Cerebellar cortex (tissue), 1 donor: ENCODE measurements around the gene ELF5.

Source experiments
- DNase-seq: peaks from one replicate; pipeline ENCODE4 v3.0.0-alpha.2; 2015; ENCODE audit warnings: low spot score

The ELF5 gene

GRCh38 chr11:34492806-34493414 lies 20.7 kb downstream of the ELF5 start:
- DNase-seq: peak; percentile 71

DNA sequence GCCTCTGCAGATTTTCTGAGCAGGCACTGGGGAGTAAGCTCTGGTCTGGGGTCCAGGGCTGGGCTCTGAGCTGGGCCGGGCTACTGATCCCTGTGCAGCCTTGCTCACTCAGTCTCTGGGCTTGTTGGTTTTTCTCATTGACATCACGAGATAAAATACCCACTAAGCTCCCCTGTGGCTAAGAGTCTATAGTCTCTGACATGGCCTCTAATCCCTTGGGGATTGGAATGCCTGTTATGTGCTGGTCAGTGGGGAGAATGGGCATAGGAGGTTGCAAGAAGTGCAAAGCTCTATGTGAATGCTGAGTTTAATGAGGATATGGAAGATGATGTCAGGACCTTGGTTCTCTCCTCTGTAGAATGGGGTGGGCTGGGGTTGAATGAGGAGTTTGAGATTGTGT lies 23.3 kb downstream of the ELF5 start:
- no peak for DNase-seq

DNA sequence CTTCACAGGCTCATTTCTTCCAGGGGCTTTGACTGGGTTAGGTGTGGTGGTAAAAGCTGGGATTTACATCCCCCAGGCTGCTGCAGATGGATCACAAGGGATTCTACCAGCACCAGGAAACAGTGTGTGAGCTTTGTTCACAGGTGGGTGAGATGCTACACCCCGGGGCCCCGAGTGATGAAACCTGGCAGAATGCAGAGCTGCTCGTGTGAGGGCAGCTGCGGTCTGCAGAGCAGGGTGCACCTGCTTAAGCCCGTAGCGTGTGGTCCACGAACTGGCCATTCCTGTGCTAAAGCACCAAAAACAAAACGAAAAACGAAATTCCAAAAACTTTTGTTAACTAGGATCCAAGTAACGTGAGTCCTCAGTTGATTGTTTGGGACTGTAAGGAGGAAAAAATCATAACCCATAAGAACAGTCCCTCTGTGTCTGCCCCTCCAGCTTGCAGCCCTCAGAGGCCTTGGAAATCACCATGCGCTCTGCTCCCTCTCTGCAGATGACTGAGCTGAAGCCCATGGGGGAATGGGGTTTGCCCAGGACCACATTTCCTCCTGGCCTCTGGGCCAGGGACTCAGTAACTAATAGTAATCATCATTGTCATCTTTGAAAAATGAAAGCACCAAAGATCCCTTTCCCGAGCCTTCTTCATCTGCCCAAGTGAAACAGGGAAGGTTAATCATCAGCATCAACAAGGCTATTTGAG lies 24.6 kb downstream of the ELF5 start:
- DNase-seq: no peak

GRCh38 chr11:34487430-34487829 lies 26.2 kb downstream of the ELF5 start:
- no peak for DNase-seq

GRCh38 chr11:34483106-34483874 lies 30.3 kb downstream of the ELF5 start:
- DNase-seq: no peak

DNA sequence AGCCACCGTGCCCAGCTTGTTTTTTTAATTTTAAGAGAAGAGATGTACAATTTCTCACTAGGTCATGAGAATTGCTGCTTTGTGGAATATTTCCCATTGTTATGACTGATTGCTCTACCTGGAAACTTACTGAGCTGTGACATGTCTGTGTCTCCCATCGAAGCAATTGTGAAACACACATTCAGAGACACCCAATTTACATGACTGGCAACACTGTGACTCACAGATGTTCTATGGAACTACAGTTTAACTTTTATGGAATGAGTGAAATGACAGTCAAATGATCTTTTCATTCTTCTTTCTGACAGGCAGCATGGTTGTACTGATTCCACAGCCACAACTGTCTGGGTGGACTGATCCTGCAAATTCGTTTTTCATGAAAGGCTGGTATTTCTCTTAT lies 32.3 kb downstream of the ELF5 start:
- no peak for DNase-seq

- no peak for DNase-seq
Observed at GRCh38 chr11:34480314-34480713, 33.3 kb downstream of the ELF5 start.

DNA sequence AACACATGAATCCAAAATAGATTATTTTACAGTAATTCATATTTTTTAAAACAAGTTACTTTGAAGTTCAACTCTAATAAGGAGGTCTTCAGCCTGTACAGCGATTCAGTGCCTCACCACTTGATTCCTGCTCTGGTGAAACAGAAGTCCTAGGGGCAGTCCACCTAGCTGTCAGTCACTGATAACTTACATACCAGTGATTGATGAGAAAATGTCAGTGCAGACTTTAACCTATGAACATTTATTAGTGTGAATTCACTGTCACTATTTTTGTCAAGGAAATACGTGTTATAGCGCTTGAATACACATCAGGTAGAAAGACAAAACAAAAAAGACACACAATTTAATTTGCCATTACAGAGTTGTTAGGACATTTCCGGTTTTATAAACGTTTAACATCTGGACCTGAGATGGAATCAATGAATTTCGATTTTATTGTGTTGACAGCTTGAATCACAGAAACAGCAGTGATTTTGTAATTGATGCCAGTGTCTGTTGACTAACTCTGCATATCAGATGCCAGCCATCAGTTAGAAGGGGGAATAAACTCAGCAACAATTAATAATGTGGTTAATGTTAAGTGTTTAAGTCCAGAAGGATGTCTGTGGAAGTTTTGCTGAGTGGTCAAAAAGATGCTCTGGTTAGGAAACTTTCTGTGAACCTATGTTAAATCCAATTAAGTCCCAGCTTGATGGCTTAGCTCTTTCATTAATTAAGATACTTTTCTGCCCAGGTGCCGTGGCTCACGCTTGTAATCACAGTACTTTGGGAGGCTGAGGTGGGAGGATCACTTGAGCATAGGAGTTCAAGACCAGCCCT lies 34.5 kb downstream of the ELF5 start:
- DNase-seq: no peak

GRCh38 chr11:34476849-34477248 lies 36.7 kb downstream of the ELF5 start:
- DNase-seq: no peak

DNA sequence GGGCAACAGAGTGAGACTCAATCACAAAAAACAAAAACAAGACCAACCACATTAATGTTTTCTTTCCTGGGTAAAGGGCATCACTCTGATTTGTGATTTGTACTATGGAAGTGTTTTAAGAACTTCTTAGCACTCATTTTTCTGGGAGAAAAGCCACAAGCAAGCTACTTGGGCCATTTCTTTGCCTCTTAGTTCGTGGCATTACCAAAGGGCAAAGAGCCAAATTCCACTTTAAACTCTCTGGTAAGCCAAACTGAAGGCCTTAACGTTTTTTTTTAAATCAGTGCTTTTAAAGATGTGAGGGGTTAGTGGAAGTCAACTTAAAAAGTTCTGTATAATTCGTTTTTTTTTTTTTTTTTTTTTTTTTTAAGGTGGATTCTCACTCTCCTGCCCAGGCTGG lies 37.9 kb downstream of the ELF5 start:
- DNase-seq: no peak

DNA sequence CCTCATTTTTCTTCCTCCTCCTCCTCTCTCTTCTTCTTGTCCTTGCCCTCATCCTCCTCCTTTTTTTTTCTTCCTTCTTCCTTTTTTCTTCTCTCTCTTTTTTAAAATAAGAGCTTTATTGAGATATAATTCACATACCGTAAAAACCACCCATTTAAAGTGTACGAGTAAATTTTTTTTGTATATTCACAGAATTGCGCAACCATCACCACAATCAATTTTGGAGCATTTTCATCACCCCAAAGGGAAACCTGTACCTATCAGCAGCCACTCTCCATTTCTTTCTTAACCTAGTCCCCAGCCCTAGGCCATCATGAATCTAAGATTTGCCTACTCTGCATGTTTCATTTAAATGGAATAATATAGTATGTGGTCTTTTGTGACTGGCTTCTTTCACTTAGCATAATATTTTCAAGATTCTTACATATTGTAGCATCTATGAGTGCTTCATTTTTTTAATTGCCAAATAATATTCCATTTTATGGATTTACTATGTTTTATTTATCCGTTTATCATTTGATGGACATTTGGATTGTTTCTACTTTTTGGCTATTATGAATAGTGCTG lies 39.9 kb downstream of the ELF5 start:
- no peak for DNase-seq

DNA sequence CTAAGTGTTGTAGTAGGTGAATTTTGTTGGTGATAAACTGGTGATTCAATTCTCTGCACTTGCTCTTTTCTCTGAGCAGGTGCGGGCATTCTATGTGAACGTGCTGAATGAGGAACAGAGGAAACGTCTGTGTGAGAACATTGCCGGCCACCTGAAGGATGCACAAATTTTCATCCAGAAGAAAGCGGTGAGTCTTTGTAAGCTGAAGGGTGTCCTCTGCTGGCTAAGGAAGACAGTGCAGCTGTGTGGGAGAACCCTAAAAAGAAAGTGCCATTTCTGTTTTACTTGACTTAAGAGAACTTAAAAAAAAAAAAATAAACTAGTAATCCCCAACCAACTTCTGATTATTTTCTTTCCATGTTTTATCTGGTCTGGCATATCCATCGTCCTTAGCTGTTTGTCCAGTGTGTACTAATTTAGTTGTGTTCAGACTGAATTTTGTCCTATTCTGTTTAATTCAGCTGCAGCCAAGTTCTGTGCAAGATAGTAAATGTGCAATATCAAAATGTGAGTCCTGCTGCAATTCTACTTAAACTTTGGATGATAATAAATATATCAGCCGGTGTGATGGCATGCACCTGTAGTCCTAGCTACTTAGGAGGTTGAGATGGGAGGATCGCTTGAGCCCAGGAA lies 45.3 kb downstream of the ELF5 start:
- no peak for DNase-seq

DNA sequence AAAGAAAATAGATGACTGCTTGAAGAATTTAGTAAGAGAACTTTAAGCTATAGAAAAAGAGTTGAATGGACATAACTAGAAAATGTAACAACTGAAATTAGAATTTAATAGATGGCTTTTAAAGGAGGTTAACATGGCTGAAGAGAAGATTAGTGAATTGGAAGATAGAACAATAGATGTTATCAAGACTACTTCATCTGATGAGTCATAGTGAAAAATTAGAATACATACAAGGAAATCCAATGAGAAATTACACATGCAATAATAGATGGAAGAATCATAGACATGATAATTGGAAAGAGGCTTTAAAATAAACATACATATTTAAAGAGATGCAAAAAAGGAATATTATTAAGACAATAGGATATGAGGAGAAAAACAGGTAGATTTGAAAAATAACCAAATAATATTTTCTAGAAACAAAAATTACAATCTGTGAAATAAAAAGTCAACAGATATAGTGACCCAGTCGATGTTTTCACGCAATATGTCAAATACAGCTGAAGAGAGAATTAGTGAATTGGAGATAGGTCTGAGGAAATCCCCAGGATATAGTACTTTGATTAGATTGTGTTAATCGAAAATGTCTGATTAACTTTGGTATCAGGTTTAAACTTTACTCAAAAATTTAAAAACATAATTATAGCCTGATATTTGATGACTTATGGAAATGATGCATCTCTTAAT lies 46.6 kb downstream of the ELF5 start:
- DNase-seq: no peak

DNA sequence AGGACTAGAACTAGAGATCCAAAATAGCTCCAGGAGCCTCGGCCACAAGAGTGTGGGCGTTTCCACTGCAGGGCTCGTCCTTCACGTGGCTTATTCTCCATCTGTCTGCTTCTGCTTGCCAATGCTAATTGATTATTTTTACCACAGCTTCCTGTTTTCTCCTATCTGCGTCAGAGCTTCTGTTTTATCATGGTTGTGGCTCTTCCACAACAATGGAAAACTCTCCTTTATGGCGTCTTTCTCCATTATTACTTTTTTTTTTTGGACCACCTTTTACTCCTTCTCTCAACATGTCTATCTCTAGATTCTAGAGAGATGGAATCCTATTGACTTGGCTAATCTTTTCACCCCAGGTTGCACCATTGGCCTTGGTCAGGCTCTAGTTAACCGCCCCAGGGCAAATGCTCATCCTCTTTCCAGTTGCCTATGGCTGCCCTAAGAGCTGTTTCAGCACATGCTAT lies 49.0 kb downstream of the ELF5 start:
- DNase-seq: no peak

GRCh38 chr11:34461215-34461614 lies 52.4 kb downstream of the ELF5 start:
- no peak for DNase-seq

DNA sequence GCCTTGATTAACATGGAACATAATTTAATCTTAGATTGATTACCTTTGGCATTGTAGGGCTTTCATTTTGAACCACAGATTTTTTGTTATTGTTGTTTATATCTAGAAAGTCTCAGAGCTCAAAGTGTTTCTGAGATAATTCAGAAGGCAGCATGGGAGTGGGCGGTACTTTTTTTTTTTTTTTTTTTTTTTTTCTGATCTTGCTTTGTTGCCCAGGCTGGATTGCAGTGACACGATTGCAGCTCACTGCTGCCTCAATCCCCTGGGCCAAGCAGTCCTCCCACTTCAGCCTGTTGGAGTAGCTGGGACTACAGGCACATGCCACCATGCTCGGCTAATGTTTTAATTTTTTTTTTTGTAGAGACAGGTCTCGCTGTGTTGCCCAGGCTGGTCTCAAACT lies 53.3 kb downstream of the ELF5 start:
- DNase-seq: no peak

- no peak for DNase-seq
Observed at GRCh38 chr11:34459507-34460162, 54.0 kb downstream of the ELF5 start.

DNA sequence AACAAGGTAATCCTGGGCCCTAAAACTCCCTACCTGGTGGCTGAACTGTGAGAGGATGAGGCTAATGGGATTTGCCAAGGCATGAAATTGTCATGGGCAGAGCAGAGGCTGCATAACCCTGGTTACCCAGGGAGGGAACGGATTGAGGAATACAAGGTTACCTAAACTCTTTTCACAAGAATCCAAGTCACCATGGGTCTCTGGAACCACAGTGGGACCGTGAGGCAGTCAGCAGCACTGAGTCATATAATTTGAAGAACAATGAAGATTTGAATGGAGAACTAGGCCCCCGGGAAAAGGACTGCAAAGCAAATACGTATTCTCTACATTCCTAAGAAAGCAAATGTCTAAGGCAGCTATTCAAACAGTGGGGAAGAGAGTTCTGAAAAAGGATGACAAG lies 55.1 kb downstream of the ELF5 start:
- DNase-seq: no peak

DNA sequence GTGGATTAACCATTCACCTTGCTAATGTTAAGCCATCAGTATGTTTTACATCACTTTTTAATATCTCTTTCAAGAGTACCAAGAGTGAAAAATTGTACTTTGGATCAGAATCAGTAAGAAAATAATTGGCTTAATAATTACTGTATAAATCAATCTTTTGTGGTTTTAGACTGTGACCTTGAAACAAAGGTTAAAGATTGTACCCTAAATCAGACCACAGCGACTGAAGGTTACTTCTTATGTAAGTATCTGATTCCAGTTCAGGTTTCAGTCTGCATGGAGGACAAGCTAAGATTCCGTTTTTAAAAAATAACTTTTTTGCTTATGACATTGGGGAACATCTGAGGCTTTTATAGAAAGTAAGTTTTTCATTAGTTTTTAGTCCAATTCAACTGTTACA lies 56.0 kb downstream of the ELF5 start:
- no peak for DNase-seq

GRCh38 chr11:34454308-34455032 lies 59.1 kb downstream of the ELF5 start:
- DNase-seq: no peak
